Neural cell (in vitro differentiated cells): Measurements from ENCODE around the gene SUSD2. TPM values are rescaled to one million over a fixed set of nuclear protein-coding genes. Genes with fewer than 3 reads are reported as not detected.

Experiments
- H2AFZ ChIP-seq: fragments of 200-600, 300-800 bp; sonication (generic), shearing (Covaris generic); 2 replicates; pipeline ENCODE4 v1.6.0; 2014; ENCODE audit warnings: low read depth, mild to moderate bottlenecking, antibody characterized with exemption, low read length, moderate library complexity
- H3F3A ChIP-seq: fragments of 200-600 bp; shearing (Covaris generic); 2 replicates; pipeline ENCODE4 v1.6.1; 2016; ENCODE audit warnings: mild to moderate bottlenecking, moderate library complexity, mixed read lengths, antibody characterized with exemption, low read length; ENCODE audit not compliant: insufficient read depth, poor library complexity, severe bottlenecking
- H3K27ac ChIP-seq: fragments of 200-600, 300-800 bp; sonication (generic), shearing (Covaris generic); 2 replicates; pipeline ENCODE4 v1.5.1; 2014; ENCODE audit warnings: mild to moderate bottlenecking, low read length, moderate library complexity
- H3K27me3 ChIP-seq: fragments of 300-800, 200-600 bp; sonication (generic), shearing (Covaris generic); 2 replicates; pipeline ENCODE4 v1.6.0; 2014; ENCODE audit warnings: mild to moderate bottlenecking, low read depth, low read length, moderate library complexity; ENCODE audit not compliant: insufficient read depth
- H3K36me3 ChIP-seq: fragments of 300-800, 200-600 bp; sonication (generic), shearing (Covaris generic); 2 replicates; pipeline ENCODE4 v1.5.1; 2014; ENCODE audit warnings: mild to moderate bottlenecking, antibody characterized with exemption, low read length, moderate library complexity; ENCODE audit not compliant: insufficient read depth
- H3K4me2 ChIP-seq: fragments of 300-800, 200-600 bp; sonication (generic), shearing (Covaris generic); 2 replicates; pipeline ENCODE4 v1.6.0; 2014; ENCODE audit warnings: mild to moderate bottlenecking, low read length
- H3K4me3 ChIP-seq: fragments of 300-800, 200-600 bp; sonication (generic), shearing (Covaris generic); 2 replicates; pipeline ENCODE4 v1.5.1; 2014; ENCODE audit warnings: mild to moderate bottlenecking, low read length, moderate library complexity
- H3K79me2 ChIP-seq: fragments of 200-600 bp; shearing (Covaris generic); replicated peaks from 2 replicates; pipeline ENCODE4 v1.6.0; 2014; ENCODE audit warnings: mild to moderate bottlenecking, low read length, moderate library complexity; ENCODE audit not compliant: insufficient read depth
- H3K9ac ChIP-seq: fragments of 300-800, 200-600 bp; sonication (generic), shearing (Covaris generic); 2 replicates; pipeline ENCODE4 v1.6.1; 2016; ENCODE audit warnings: mild to moderate bottlenecking, low read length, mixed read lengths
- H3K9me2 ChIP-seq: fragments of 200-600 bp; shearing (Covaris generic); 2 replicates; pipeline ENCODE4 v1.6.1; 2016; ENCODE audit warnings: mild to moderate bottlenecking, low read length, mixed read lengths; ENCODE audit not compliant: insufficient read depth
- H3K9me3 ChIP-seq: fragments of 200-600, 300-800 bp; sonication (generic), shearing (Covaris generic); 2 replicates; pipeline ENCODE4 v1.6.1; 2016; ENCODE audit warnings: mild to moderate bottlenecking, mixed run types, low read length, moderate library complexity, mixed read lengths
- H4K20me1 ChIP-seq: fragments of 200-600 bp; shearing (Covaris generic); 2 replicates; pipeline ENCODE4 v1.6.1; 2016; ENCODE audit warnings: mild to moderate bottlenecking, mixed run types; ENCODE audit not compliant: insufficient read depth
- CTCF ChIP-seq: fragments of 450-650 bp; IDR thresholded peaks from 2 replicates; pipeline ENCODE4 v1.5.1; 2014; ENCODE audit warnings: antibody characterized with exemption, mild to moderate bottlenecking, moderate library complexity; ENCODE audit not compliant: poor library complexity, severe bottlenecking
- EP300 ChIP-seq: fragments of 450-650 bp; conservative IDR thresholded peaks from 2 replicates; pipeline ENCODE4 v1.6.1; 2014; ENCODE audit warnings: antibody characterized with exemption, mild to moderate bottlenecking, moderate library complexity; ENCODE audit not compliant: poor library complexity, severe bottlenecking
- EZH2 ChIP-seq: fragments of 200-600, 300-800 bp; shearing (Covaris generic), sonication (generic); IDR thresholded peaks from 2 replicates; pipeline ENCODE4 v1.6.1; 2014; ENCODE audit warnings: antibody characterized with exemption, low read length, borderline replicate concordance, mild to moderate bottlenecking; ENCODE audit not compliant: insufficient read depth, poor library complexity, severe bottlenecking
- MXI1 ChIP-seq: fragments of 450-650 bp; conservative IDR thresholded peaks from 2 replicates; pipeline ENCODE4 v1.6.1; 2014; ENCODE audit warnings: antibody characterized with exemption, mild to moderate bottlenecking; ENCODE audit not compliant: poor library complexity, severe bottlenecking
- POLR2AphosphoS5 ChIP-seq: IDR thresholded peaks from 2 replicates; pipeline ENCODE4 v1.6.1; 2012
- RAD21 ChIP-seq: fragments of 450-650 bp; conservative IDR thresholded peaks from 2 replicates; pipeline ENCODE4 v1.6.1; 2014; ENCODE audit warnings: antibody characterized with exemption, mild to moderate bottlenecking, moderate library complexity
- REST ChIP-seq: IDR thresholded peaks from 2 replicates; pipeline ENCODE4 v1.6.1; 2012; ENCODE audit warnings: borderline replicate concordance
- SMC3 ChIP-seq: fragments of 450-650 bp; conservative IDR thresholded peaks from 2 replicates; pipeline ENCODE4 v1.6.1; 2014; ENCODE audit warnings: antibody characterized with exemption, mild to moderate bottlenecking, moderate library complexity; ENCODE audit not compliant: poor library complexity
- TAF1 ChIP-seq: IDR thresholded peaks from 2 replicates; pipeline ENCODE4 v1.6.1; 2012; ENCODE audit warnings: low read depth
- polyA plus RNA-seq: library from polyadenylated mRNA; depleted of rRNA; stranded (reverse); fragments of >200 nt; gene quantifications from 2 replicates; pipeline ENCODE4 v1.2.3, GENCODE V29; 2014

SUSD2 gene
- polyA plus RNA-seq, 1 donor from 2014 or later, result 0.20 TPM

- Histone ChIP-seq H3K4me3 (no peak overlapping the region), H3K9ac (no peak overlapping the region), H3K27me3 (no peaks in the 10 kb centered on the region), H3K9me3 (no peaks in the 10 kb centered on the region), H3K9me2 (no peaks in the 10 kb centered on the region), H3K4me2 (no peak overlapping the region), H2AFZ (no peak overlapping the region), H3F3A (no peaks in the 10 kb centered on the region), H3K36me3 (no peaks in the 10 kb centered on the region), H3K27ac (no peak overlapping the region), H3K79me2 (no peaks in the 10 kb centered on the region), H4K20me1 (no peaks in the 10 kb centered on the region)
- no peak for TF ChIP-seq RAD21
- TF ChIP-seq EP300, result no peak
- no peak for TF ChIP-seq EZH2
- no peak for TF ChIP-seq CTCF
- TF ChIP-seq MXI1, result no peak
- no peak for TF ChIP-seq REST
- TF ChIP-seq POLR2AphosphoS5, result no peak
- no peak for TF ChIP-seq TAF1
- no peak for TF ChIP-seq SMC3
Observed at GRCh38 chr22:24232124-24232523, 50.8 kb downstream of the SUSD2 start.

- no peak overlapping the region for H3K4me2 ChIP-seq
- TF ChIP-seq MXI1 (no peak), TAF1 (no peak), EZH2 (no peak), SMC3 (no peak), RAD21 (no peak), CTCF (no peak), POLR2AphosphoS5 (no peak), EP300 (no peak), REST (no peak)
- H3K4me3 ChIP-seq, result no peak overlapping the region
- no peaks in the 10 kb centered on the region for H4K20me1 ChIP-seq
- H3K9ac ChIP-seq, result no peak overlapping the region
- no peaks in the 10 kb centered on the region for H3K27me3 ChIP-seq
- no peak overlapping the region for H3K27ac ChIP-seq
- H3F3A ChIP-seq, result no peaks in the 10 kb centered on the region
- H2AFZ ChIP-seq, result no peak overlapping the region
- no peaks in the 10 kb centered on the region for H3K79me2 ChIP-seq
- H3K36me3 ChIP-seq, result no peaks in the 10 kb centered on the region
- no peaks in the 10 kb centered on the region for H3K9me3 ChIP-seq
- no peaks in the 10 kb centered on the region for H3K9me2 ChIP-seq
Observed at GRCh38 chr22:24232725-24233124, 51.4 kb downstream of the SUSD2 start.
